GM19240 (cell line): ENCODE measurements around the gene POC1A.
"Not testable (repeated sequence)": the region's sequence is repeated elsewhere in the genome, so short reads cannot be mapped to it uniquely, and the experiment has no call there.

ENCODE experiments used
- DNase-seq: peaks from one replicate; pipeline ENCODE4 v3.0.0; 2011; ENCODE audit warnings: low spot score; ENCODE audit not compliant: insufficient read length

POC1A gene

DNA sequence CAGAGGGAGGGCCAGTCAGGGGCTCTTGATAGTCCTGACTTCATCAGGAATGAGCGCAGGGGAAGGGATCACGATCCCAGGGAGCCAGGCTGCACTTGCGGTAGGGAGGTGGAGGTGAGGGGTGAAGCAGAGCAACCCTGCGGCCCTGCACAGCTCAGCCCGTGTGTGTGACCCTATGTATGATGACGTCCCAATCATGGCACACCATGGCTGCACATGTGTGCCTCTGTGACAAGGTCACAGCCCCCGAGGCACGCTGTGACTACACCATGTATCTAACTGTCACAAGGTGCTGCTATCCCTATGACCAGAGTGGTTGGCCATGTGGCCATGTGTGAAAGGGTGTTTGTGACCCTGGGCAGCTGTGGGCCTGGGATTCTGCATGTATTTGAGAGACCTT lies 30.5 kb upstream of the POC1A start:
- no peak for DNase-seq

DNA sequence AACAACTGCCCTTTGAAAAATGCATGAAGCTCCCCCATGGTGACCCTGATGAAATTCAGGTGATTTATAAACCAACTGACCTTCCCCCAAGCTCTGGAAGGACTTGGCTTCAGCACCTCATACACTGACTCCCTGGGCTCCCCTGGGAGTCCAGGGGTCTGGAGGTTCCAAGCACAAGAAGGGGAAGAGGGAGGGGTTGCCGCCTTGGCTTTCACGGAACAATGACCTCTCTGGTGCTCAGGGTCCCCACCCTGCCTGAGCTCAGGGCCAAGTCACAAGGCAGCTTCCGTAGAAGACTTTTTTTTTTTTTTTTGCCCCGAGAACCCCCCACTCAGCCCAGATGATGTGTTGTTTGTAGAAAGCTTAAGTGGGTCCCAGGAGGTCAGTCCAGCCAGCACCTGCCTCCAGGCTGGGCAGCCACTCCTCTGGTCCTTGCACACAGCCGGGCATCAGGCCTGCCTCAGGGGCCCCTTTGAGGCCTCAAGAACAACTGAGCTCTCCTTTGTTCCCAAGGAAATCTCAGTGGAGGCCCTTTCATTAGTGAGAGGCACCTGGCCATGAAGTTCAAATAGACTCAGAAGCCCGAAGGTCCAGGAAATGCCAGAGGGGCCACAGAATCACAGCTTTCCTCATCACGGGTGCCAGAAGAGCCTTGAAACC lies 29.7 kb upstream of the POC1A start:
- DNase-seq, result no peak

DNA sequence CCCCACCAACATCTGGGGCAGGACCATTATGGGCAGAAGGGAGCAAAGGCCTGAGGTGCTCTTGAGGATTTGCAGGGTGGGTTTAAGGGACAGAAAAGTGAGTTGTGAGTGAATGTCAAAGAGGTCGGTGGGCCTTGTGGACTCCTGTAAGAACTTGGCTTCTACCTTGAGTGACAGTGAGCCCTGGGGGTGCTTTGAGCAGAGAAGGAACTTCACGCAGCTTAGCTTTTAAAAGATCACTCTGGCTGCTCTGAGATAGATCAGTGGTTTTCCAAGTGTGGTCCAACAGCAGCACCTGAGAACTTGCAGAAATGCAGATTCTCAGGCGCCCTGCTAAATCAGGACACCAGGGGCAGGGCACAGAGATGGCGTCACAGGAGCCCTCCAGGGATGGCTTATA lies 28.5 kb upstream of the POC1A start:
- no peak for DNase-seq

DNA sequence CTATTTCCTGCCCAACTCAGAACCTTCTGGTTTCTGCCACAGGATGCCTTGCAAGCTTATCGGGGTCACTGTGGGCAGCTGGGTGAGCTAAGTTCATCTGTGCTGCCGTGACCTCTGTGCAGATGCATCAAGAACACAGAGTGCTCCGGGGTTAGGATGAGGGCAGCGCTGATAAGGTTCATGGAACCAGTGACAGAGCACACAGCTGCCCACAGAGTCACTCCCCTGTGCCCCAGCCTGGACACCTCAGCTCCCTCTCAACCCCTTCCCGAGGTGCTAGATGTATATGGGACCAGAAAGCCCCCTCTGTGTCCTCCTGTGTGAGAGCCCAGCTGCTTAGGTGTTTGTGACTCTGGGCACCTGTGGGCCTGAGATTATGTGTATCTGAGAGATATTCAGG lies 28.0 kb upstream of the POC1A start:
- DNase-seq, result no peak

DNA sequence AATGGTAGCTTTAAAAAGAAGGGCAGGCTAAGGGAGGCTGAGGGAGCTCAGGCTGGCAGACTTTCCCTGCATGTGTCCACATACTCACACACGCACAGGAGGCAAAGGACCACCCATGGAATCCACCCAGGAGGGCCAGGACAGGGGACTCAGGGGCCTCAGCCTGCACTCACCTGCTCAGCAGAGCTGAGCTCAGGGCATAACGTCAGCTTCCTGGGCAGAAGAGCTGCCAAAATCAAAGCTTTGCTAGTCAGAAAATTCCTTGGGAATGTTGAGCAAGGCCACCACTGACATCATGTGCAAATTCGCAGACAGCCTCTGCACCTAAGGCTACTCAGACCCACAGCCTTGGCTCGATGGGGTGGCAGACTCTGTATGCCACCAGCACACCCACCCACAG lies 27.3 kb upstream of the POC1A start:
- DNase-seq, result no peak

DNA sequence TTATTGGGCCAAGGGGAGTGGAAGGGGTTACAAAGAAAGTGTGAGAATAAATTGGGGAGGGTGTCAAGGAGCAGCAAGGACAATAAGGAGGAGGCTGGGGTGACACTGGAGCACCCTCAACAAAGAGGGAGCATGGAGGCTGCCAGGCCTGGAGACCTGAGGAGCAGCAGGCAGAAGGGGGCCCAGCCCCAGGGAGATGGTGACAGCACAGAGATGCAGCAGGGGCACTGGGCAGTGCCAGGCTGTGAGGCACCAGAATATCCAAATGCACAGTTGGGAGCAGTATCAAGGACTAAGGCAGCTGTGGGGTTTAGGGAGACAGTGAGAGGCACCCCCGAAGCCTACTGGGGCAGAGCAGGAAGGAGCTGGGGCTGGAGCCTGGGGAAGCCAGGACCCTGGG lies 24.3 kb upstream of the POC1A start:
- no peak for DNase-seq

DNA sequence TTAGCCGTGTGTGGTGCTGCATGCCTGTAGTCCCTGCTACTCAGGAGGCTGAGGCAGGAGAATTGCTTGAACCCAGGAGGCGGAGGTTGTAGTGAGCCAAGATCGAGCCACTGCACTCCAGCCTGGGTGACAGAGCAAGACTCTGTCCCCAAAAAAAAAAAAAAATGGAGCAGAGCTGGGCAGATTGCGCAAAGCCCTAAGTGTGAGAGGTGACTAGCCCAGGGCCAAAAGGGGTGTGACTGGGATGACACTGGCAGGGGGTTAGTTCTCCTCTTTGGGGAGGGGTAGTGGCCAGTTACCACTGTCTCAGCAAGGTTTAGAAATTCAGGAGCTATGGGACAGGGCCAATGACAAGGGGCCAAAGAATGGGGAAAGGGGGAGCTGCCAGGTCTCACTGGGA lies 23.9 kb upstream of the POC1A start:
- not testable (repeated sequence) for DNase-seq

DNA sequence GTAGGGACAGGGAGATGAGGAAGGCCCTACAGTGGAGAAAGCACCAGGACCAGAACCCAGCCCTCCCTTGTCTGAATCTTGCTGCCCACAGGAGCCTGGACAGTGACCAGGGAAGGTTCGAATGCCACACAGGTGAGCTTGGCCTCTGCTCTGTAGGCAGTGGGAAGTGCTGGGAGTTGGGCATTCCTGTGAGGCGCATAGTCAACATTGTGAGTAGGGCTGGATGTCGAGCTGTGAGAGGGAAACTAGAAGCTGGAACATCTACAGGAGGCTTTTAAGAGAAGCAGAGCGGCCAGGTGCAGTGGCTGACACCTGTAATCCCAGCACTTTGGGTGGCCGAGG lies 23.4 kb upstream of the POC1A start:
- no peak for DNase-seq

DNA sequence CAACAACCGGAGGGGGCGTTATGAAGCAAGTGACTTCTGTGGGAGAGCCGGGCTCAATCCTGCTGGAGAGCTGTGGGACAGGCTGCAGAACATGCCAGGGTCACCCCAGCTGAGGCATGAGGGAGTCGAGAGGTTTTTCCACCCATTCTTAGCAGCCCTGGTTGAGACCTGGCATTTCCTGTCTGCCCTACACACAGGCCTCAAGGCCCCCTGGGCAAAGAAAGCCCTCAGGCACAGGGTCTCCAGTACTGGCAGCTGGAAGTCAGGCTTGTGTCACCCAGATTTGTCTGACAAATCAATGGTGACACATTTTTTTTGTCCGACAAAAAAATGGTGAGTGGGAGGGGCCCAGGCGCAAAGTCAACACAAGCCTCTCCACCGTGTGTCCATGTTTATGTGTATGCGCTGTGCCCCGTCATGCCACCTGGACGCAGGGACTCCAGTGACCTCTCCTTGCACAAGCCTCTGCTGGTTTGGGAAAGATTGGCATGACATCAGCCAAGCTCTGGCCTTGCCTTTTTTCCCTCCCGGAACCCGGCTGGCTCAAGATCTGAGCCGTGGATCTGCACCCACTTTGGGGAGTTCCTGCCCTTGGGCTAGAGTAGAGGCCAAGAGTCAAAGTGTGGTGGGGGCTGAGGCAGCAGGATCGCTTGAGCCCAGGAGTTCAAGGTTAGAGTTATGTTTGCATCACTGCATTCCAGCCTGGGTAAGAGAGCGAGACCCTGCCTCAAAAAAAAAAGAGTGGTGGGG lies 22.9 kb upstream of the POC1A start:
- DNase-seq, result no peak

DNA sequence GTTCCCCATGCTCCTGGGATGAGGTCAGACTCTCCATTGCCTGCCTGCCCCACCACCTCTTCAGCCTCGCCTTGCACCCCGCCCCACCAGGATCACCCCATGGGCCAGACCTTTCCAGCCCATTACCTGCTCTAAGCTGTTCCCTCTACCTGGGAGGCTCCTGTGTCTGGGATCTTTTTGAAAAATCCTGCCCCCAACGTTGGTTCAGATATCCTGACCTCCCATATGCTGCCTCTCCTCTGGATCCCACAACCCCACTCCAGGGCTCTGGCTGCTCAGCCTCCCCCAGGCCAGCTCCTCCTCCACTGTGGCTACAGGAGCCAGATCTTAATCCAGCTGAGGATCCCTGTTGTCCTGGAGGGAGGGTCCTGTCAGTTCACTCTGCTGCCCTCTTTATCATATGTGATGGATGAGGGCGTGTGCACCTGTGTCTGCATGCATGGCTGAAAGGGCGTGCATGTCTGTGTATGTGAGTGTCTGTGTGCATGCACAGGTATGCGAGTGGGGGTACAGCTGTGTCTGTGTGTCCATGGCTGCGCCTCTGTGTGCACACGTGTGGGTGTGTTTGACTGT lies 22.0 kb upstream of the POC1A start:
- no peak for DNase-seq

DNA sequence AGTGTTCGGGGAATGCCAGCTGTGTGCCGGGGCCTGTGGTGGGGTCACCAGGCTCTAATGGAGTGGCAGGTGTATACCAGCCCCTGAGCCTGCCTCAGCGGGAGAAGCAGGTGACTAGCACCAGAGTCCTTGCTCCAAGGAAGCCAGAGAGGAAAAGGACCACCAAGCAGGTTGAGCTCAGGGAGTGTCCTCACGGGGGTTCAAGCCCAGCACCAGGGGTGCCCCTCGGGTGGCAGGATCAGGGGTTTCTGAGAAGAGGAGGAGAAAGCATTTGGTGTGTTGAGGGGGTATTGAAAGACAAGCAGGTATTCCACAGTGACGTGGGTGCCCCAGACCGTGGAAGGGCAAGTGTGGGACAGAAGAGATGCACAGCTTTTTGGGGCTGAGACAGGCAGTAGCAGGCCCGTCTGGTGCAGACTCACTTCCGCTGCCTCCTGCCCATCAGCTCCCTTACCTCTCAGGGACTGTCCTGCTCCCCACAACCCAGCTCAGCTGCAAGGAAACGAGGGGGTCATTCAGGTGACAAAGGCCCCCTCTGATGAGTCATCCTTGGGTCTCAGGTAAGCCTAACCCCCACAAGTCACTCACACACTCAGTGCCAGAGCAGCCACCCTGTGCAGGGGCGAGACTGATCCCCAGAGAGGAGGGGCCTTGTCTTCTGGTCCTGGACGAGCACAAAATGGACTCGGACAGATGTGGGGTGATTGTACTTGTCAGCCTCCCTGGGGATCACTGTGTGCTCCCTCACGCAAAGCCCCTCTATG lies 21.4 kb upstream of the POC1A start:
- DNase-seq, result no peak

DNA sequence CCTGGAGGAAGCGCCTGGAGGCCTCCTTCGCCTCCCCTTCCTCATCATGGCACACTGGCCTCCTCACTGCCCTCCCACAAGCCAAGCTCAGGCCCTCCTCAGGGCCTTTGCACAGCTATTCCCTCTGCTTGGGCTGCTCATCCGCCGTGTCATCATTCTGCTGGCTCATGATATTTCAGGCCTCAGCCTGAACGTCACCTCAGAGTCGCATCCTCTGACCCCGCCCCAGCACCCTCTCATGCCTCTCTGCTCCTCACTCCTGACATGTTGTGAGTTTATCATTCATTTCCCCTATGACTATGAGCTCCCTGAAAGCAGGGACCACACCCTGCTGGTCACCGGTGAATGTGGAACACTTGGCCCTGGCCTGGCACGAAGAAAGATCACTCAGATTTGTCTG lies 20.7 kb upstream of the POC1A start:
- no peak for DNase-seq

DNA sequence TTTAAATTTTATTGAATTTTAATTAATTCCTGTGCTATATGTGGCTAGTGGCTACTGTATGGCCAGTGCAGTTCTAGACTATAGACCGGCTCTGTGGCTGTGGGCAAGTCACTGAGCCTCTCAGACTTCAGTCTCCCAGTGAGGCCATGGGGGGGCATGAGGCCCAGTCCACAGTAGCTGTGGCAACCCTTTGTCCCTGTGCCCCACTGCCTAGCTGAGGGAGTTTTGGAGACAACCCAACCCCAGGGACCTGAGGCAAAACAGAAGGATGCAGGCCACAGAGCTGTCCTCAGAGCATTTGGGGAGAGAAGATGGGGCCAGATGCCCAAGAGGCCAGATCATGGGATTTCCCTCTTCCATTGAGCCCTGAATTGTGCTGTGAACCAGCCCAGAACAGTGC lies 18.9 kb upstream of the POC1A start:
- no peak for DNase-seq

DNA sequence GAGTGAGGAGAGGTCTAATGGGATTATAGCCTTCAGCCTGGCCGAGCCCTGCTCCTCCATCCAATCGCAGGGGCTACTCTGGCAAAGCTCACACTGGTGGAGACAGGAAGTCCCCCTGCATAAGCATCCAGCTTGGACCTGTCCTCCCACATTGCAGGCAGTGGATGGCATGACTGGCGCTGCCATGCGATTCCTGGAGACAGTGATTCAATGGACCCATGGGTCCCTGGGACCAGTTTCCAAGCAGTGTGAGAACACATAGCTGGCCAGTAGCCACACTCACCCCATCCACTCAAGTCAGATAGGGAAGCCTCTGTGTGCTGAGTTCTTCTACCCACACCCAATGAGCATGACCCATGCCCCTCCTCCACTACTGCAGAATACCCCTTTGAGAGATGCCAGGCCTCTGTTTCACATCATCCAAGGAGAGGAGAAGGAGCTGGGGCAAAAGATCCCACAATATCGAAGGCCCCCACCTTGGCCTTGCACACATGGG lies 18.1 kb upstream of the POC1A start:
- DNase-seq, result no peak

DNA sequence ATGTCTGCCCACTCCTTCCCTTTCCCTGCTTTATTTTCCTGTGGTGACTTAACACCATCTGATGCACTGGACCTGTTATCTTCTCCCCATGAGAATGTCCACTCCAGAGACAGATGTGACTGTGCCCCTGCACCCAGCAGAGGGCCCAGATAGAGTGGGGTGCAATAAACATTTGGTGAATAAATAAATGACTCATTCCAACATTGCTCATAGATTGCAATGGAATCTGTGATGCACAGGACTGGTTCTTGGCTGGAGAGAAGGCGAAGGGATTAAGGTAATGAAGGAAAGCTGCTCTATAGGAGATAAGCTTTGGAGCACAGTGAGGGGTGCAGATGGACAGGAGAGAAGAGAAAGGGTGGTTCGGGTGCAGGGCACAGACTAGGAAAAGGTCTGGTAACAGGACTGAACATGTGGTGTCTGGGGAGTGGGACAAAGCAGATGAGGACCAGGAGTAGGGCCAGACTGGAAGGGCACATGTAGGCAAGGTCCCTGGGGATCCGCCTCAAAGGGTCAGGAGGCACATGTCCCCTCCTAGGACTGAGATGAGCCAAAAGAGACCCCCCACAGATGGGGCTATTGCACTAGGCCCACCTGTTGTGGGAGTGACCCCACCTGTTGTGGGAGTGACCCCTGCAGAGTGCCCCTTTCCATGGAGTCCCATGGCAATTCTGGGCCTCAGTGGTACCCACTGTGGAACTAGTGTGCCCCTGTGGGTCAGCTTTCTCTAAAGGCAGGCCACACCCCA lies 17.5 kb upstream of the POC1A start:
- DNase-seq, result no peak

DNA sequence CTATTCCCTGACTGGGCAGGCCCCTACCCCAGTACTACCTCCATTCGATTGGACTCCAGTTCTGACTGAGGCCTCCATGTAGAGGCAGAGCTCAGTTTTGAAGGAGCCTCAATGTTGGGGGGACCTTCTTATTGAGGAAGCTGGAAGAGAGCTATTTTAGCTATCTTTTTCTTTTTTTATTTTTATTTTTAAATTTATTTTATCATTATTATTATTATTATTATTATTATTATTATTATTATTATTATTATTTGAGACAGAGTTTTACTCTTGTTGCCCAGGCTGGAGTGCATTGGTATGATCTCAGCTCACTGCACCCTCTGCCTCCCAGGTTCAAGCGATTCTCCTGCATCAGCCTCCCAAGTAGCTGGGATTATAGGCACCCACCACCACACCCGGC lies 16.0 kb upstream of the POC1A start:
- DNase-seq, result not testable (repeated sequence)

DNA sequence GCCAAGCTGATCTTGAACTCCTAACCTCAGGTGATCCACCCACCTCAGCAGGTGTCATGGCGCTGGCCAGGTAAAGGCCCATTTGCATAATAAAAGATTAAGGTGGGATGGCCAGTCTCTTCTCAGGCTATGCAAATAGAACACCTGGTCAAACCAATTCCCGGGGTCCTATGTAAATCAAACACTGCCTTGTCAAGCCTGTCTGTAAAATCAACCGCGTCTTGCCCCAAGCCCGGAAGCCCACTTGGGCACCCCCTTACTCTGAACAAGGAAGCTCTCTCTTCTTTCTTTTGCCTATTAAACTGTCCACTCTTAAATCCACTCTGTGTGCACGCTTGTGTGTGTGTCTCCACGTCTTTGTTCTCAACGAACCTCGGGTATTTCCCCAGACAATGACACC lies 13.0 kb upstream of the POC1A start:
- no peak for DNase-seq

DNA sequence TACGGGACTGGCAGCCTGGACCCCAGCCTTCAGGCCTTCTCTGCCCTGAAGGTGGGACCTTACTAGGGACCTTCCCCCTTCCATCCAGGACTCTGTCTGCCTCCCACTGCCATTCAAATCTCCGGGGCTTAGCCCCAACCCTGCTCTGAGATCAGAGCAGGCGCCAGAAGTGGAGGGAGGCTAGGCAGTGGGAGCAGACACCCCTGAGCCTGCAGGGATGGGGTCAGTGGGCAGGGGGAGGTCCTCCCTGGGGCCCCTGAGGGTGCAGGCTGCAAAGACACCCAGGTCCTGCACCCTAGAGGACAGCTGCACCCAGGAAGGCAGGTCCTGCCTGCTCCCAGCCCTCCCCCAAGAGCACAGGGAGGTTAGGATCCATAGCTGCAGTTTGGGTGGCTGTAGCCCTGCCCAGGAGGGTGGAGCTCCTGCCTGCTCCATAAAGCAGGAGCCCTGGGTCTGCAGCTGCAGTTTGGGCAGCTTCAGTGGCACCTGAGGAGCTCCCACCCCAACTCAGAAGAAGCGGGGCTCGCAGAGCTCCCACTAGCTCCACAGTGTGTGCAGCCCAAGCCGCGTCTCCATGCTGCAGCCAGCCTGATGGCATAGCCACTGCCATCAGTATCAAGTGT lies 8.1 kb upstream of the POC1A start:
- no peak for DNase-seq

DNA sequence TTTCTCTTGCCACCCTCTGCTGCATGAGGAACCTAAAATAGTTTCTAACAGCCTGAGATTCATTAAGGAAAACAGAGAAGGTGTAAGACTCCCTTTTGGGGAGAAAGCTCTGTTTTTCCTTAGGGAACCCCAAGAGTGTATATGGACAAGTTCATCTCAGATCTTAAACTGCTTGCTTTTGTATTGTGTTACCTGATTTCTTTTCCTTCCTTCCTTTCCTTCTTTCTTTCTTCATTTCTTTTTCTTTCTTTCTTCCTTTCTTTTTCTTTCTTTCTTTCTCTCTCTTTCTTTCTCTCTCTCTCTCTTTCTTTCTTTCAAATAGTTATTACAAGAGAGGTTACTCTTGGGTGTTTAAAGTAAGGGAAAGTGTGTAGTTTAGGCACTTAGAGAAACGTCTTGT lies 5.3 kb upstream of the POC1A start:
- no peak for DNase-seq

DNA sequence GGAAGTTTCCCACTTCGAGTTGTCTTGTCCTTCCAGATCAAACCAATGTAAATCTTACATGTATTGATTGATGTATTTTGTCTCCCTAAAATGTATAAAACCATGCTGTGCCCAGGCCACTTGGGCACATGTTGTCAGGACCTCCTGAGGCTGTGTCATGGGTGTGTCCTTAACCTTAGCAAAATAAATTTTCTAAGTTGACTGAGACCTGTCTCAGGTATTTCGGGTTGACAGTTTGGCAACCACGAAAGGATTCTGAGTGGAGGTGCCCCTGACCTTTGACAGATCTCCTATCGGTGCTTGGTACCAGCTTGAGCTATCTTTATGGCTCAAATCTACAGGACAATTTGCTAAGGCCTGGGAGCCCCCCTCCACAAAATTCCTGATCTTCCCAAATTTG lies 1.7 kb upstream of the POC1A start:
- DNase-seq, result no peak
